Mesothelial cell of epicardium (in vitro differentiated cells): ENCODE data around the gene RBM23. TPM values are rescaled to one million over a fixed set of nuclear protein-coding genes. Genes with fewer than 3 reads are reported as not detected.

Experiments used
- total RNA-seq: library from RNA; stranded (reverse); gene quantifications from 3 replicates; pipeline ENCODE4 v1.2.1, GENCODE V29; 2021

RBM23 gene
- total RNA-seq, 1 donor from 2014 or later: 97.9 TPM

Other genes starting within 250 kb of the RBM23 start
- gene OXA1L, start 152.5 kb downstream of the RBM23 start, total RNA-seq: 115 to 118 TPM (median 117 TPM) in 3 replicates
- 8.3 to 9.8 TPM (median 8.9 TPM) in 3 replicates for gene SLC7A7, start 103.7 kb downstream of the RBM23 start, total RNA-seq
- 67.4 to 77.0 TPM (median 74.4 TPM) in 3 replicates for gene MRPL52, start 89.3 kb downstream of the RBM23 start, total RNA-seq
- gene MMP14, start 82.6 kb downstream of the RBM23 start, total RNA-seq: 302 to 306 TPM (median 304 TPM) in 3 replicates
- gene LRP10, start 47.4 kb downstream of the RBM23 start, total RNA-seq: 38.6 to 40.4 TPM (median 39.8 TPM) in 3 replicates
- 2.6 to 3.0 TPM (median 3.0 TPM) in 3 replicates for gene REM2, start 35.9 kb downstream of the RBM23 start, total RNA-seq
- 86.2 to 89.8 TPM (median 86.2 TPM) in 3 replicates for gene PRMT5, start 10.2 kb upstream of the RBM23 start, total RNA-seq
- gene HAUS4, start 37.9 kb upstream of the RBM23 start, total RNA-seq: 32.7 to 33.2 TPM (median 33.0 TPM) in 3 replicates
- 108 to 110 TPM (median 109 TPM) in 3 replicates for gene AJUBA, start 63.4 kb upstream of the RBM23 start, total RNA-seq
- 14.0 to 15.1 TPM (median 14.9 TPM) in 3 replicates for gene C14orf93, start 91.0 kb upstream of the RBM23 start, total RNA-seq
- gene PSMB5, start 115.8 kb upstream of the RBM23 start, total RNA-seq: 121 to 124 TPM (median 123 TPM) in 3 replicates
- 0.09 TPM in 1 of 3 replicates, not detected in the others for gene PSMB11, start 123.1 kb upstream of the RBM23 start, total RNA-seq
- gene CDH24, start 138.4 kb upstream of the RBM23 start, total RNA-seq: 26.4 to 30.4 TPM (median 29.3 TPM) in 3 replicates
- 372 to 401 TPM (median 374 TPM) in 3 replicates for gene ACIN1, start 176.0 kb upstream of the RBM23 start, total RNA-seq
- gene C14orf119, start 176.4 kb upstream of the RBM23 start, total RNA-seq: 43.2 to 48.5 TPM (median 45.6 TPM) in 3 replicates
- not detected in 3 replicates for gene CIROP, start 185.8 kb upstream of the RBM23 start, total RNA-seq
- gene CEBPE, start 200.1 kb upstream of the RBM23 start, total RNA-seq: not detected in 3 replicates